GM21381 (cell line): Measurements from ENCODE around the gene ZEB2.
A peak's percentile ranks its signal among the peaks of the same experiment; 100 is the strongest.

Source experiments
- ATAC-seq: cut with Tn5 transposase; IDR thresholded peaks from one replicate; pipeline ENCODE4 v1.9.1; 2021; ENCODE audit warnings: mild to moderate bottlenecking, moderate library complexity; ENCODE audit not compliant: unreplicated experiment

ZEB2 gene

GRCh38 chr2:144431392-144431783 lies 88.5 kb downstream of the ZEB2 start:
- ATAC-seq, result no peak

DNA sequence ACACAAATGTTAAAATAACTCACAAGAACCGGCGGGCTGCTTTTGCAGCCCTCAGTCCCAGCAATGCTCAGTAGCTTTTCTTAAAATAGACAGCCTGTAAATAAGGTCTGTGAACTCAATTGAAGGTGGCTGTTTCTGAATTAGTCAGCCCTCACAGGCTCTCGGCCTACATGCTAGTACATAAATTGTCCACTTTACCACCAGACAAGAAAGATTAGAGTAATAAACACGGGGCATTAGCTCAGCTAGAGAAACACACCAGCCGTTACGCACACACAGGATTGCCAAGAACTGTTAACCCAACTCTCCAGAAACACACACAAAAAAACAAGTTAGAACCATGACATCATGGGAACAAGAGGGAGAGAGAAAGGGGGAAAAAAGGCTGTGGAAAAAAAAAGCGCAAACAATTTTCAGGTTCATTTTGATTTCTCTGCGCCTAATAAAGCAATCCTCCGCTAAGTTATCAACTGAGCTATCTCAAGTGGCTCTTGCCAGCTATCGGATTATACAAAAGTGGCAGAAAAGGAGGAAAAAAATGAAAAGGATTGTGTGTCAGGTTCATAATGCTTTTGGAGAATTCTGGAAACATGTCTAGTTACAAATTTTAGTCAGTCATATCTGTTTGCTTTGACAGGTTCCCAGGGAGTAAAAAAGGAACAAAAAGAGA lies 89.1 kb downstream of the ZEB2 start:
- ATAC-seq, result peak; percentile 87

DNA sequence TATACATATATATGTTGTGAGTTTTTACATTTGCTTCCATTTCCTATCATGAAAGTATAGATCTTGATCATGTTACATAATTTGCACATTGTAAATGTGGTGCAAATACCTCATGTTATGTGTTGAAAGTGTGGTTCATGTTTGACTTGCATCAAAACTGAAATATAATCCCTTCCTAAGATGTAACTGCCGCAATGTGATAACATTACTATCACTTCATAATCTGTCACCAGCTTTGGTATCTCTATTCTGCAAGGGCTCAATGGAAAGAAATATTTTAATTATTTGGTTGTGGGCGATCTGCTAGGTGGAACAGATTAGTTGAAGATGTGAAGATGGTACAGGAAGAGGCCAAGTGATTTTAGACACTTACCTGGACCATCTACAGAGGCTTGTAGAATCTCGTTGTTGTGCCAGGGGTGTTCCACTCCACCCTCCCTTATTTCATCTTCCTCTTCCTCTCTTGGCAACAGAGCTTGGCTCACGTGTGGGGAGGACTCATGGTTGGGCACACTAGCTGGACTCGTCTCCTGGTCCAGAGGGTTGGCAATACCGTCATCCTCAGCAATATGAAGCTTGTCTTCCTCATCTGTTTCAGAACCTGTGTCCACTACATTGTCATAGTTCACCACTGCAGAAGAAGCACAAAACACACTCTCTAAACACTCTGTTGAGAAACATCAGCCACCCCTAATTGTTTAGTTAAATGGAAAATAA lies 90.4 kb downstream of the ZEB2 start:
- no peak for ATAC-seq

DNA sequence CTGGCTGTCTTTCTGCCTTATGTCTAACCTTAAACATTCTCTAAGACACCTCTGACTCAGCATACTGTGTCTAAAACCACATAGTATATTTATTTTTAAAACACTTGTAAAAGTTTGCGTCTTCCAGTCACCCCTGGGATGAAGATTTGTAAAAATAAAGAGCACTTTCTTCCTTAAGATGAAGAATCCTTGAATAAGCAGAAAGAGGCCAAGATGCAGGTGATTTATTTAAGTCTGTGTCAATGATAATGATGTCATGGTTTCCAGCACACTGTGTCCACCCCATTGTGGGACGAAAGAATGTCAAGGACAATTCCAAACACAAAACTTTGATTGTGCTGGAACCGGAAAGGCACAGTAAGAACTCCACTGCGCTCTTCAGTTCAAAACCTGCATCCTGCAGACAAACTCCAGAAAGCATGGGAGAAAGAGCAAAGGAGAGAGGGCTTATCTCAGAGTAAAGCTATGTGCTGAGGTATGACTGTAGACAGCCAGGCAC lies 92.9 kb downstream of the ZEB2 start:
- ATAC-seq, result no peak

DNA sequence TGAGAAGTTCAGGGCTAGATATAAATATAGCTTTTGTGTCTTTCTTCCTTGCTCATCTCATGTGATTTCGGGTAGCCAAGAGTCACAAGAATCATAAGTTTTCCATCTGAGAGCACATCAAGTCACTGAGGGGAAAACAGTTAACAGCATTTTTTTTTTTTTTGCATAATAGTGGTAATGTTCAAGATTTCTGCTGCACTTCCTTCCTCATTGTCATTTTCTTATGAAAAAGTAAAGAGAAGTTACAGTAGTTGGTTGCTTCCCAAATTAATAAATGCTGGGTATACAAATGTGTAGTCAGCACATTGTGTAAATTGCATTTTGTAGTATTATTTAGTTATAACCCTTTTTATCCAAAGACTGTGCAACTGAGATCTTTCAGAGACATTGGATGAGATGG lies 93.6 kb downstream of the ZEB2 start:
- no peak for ATAC-seq

DNA sequence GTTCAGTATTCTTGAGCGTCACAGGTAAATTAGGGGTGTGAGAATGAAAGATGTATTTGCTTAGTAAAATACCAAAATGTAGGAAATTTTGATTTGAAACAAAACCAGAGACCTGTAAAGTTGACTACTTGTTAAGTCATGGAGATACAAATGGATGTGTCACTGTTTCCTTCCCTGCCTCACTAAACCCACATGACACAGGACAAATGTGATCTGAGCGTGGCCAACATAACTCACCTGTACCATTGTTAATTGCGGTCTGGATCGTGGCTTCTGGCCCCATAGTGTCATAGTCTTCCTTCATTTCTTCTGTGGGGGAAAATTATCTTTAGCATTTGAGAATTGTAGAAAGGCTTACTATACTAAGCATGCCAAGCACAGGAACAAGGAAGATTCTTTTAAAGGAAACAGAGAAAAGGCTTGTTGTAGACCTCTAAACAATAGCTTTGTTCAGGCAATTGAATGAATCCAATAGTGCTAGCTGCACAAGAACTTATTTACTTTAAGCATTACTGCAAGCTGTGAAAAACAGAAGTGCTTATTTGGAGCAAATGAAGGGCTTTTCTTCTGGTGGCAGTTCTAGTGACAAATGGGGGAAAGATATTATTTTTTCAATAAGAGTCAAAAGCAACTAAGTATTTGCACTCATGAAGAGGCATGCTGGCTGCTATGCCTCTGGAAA lies 95.2 kb downstream of the ZEB2 start:
- no peak for ATAC-seq

DNA sequence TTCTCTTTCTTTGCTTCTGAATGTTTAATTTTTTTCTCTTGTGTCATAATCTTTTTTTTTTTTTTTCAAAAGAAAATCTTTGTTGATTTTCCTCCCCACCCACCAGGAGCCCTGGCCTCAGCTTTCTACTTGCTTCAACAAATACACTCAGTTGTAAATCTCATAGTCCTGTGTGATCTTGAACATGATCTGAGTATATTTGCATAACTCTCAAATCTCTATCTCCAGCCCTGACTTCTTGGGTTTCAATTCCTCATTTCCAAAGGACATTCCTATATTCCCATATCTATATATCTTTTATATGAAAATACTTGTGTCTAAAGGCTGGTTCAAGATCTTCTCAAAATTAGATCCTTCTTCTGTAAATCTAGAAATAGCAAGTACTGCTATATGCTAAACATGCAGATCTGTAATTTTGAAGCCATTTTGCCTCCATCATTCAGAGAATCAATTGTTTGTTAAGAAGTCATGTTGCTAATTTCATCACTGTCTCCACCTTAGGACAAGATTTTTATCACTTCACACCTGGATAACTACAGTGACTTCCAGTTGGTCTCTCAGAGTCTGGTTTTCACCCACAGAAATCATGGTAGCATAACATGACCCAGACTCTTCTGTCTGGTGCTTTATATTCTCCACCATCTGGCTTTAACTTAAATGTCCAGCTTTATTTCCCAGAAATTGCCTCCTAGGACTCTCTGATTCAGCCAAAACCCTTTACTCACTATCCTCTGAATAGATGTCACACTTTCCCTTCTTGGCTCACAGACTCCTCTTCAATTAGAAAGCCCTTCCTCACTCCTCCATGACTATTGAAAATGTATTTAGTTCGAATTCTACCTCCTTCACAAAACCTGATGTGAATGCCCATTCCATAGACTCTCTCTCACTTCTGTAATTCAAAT lies 98.1 kb downstream of the ZEB2 start:
- no peak for ATAC-seq

DNA sequence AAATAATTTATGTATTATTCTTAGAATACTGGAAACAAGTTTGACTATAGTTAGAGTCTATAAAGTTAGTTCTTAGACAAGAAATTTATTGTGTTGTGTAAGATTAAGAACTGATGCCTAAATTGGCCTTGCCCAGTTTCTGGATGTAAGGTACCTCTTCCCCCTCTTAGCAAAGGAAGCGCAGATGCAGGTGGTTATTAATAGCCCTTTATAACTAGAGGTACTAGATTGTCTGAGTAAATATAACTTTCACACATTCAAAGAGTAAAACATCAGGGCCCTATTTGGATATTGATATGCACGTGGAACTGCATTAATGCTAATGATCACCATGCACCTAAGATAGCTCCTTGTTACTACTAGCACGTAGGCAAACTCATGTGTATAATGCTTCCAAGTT lies 100.7 kb downstream of the ZEB2 start:
- ATAC-seq, result no peak

DNA sequence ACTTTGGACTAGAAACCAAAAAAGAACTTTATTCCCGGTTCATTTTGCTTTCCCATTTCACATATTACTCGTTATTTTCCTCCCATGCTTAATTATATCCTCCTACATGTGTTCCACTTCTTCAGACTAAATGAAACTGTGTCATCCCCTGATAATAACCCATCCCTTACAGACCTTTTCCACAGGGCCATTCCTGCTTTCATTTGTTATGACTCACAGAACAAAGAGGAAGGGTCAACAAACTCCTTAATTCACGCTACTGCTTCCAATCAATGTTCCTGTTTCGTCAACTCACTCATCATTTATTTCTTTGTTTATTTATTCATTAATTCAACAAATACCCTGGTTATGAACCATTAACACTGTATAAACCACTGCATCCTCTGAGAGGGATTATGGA lies 104.5 kb downstream of the ZEB2 start:
- no peak for ATAC-seq

GRCh38 chr2:144414324-144414845 lies 105.5 kb downstream of the ZEB2 start:
- no peak for ATAC-seq

GRCh38 chr2:144412709-144413108 lies 107.2 kb downstream of the ZEB2 start:
- ATAC-seq, result no peak

GRCh38 chr2:144411473-144411872 lies 108.4 kb downstream of the ZEB2 start:
- no peak for ATAC-seq

- no peak for ATAC-seq
Observed at GRCh38 chr2:144409241-144409640, 110.7 kb downstream of the ZEB2 start.

GRCh38 chr2:144407262-144407661 lies 112.7 kb downstream of the ZEB2 start:
- no peak for ATAC-seq

- ATAC-seq, result no peak
Observed at GRCh38 chr2:144405982-144406788, 113.7 kb downstream of the ZEB2 start.

- ATAC-seq, result no peak
Observed at GRCh38 chr2:144405321-144405720, 114.6 kb downstream of the ZEB2 start.

- ATAC-seq, result no peak
Observed at GRCh38 chr2:144404586-144405314, 115.2 kb downstream of the ZEB2 start.

DNA sequence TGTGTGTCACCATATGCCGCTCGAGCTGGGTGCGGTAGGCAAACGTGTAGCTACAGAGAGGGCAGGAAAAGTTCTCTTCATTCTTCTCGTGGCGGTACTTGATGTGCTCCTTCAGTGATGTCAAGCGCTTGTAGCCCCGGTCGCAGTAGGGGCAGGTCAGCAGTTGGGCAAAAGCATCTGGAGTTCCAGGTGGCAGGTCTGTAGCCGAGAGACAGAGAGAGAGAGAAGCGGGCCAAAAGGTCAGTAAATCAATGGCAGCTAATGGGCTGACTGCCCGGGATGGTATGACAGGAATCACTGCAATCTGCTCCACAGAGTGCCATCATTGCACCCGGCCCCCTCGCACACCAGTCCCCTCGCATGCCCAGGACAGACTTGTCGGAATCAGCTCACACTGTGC lies 116.0 kb downstream of the ZEB2 start:
- no peak for ATAC-seq

GRCh38 chr2:144402251-144402650 lies 117.7 kb downstream of the ZEB2 start:
- ATAC-seq, result no peak
